H9 (cell line): ENCODE measurements around the gene PRPSAP2. TPM values are rescaled to one million over a fixed set of nuclear protein-coding genes. Genes with fewer than 3 reads are reported as not detected.
A peak's percentile ranks its signal among the peaks of the same experiment; 100 is the strongest.

ENCODE experiments used
- DNase-seq: peaks from one replicate; pipeline ENCODE4 v3.0.0-alpha.2; 2017
- H2AFZ ChIP-seq: one replicate; pipeline ENCODE4 v1.6.1; 2013; ENCODE audit warnings: mild to moderate bottlenecking, low read length, control low read depth, moderate library complexity
- H2AK5ac ChIP-seq: 2 replicates; pipeline ENCODE4 v1.6.1; 2013; ENCODE audit warnings: low read length, control low read depth, mixed read lengths; ENCODE audit not compliant: insufficient read length
- H2BK120ac ChIP-seq: one replicate; pipeline ENCODE4 v1.6.1; 2013; ENCODE audit warnings: low read depth, mild to moderate bottlenecking, low read length, control low read depth, inconsistent platforms; ENCODE audit not compliant: poor library complexity, severe bottlenecking
- H2BK12ac ChIP-seq: 2 replicates; pipeline ENCODE4 v1.6.1; 2013; ENCODE audit warnings: low read length, control low read depth, mixed read lengths, low read depth; ENCODE audit not compliant: insufficient read length
- H2BK15ac ChIP-seq: 2 replicates; pipeline ENCODE4 v1.6.1; 2013; ENCODE audit warnings: low read depth, low read length, control low read depth
- H2BK20ac ChIP-seq: one replicate; pipeline ENCODE4 v1.6.1; 2013; ENCODE audit warnings: low read depth, mild to moderate bottlenecking, low read length, control low read depth, inconsistent platforms; ENCODE audit not compliant: poor library complexity, severe bottlenecking
- H2BK5ac ChIP-seq: 2 replicates; pipeline ENCODE4 v1.6.1; 2013; ENCODE audit warnings: low read length, control low read depth, mixed read lengths; ENCODE audit not compliant: insufficient read length
- H3K14ac ChIP-seq: 2 replicates; pipeline ENCODE4 v1.6.1; 2013; ENCODE audit warnings: low read length, control low read depth; ENCODE audit not compliant: insufficient read depth
- H3K18ac ChIP-seq: 2 replicates; pipeline ENCODE4 v1.6.1; 2013; ENCODE audit warnings: low read depth, mild to moderate bottlenecking, mixed read lengths, low read length, control low read depth; ENCODE audit not compliant: insufficient read length
- H3K23ac ChIP-seq: 2 replicates; pipeline ENCODE4 v1.6.1; 2013; ENCODE audit warnings: low read length, control low read depth, mixed read lengths, low read depth; ENCODE audit not compliant: insufficient read length
- H3K23me2 ChIP-seq: 2 replicates; pipeline ENCODE4 v1.6.1; 2013; ENCODE audit warnings: low read depth, mild to moderate bottlenecking, mixed read lengths, low read length, control low read depth; ENCODE audit not compliant: insufficient read length, poor library complexity, severe bottlenecking
- H3K27ac ChIP-seq: 2 replicates; pipeline ENCODE4 v1.5.1; 2013; ENCODE audit warnings: low read length, control low read depth, mixed read lengths, low read depth; ENCODE audit not compliant: insufficient read length
- H3K27me3 ChIP-seq: 2 replicates; pipeline ENCODE4 v1.6.1; 2013; ENCODE audit warnings: low read length, control low read depth, inconsistent platforms; ENCODE audit not compliant: insufficient read depth
- H3K4ac ChIP-seq: 2 replicates; pipeline ENCODE4 v1.6.1; 2013; ENCODE audit warnings: low read depth, mild to moderate bottlenecking, control low read depth, inconsistent platforms, low read length, moderate library complexity
- H3K4me1 ChIP-seq: 2 replicates; pipeline ENCODE4 v1.6.1; 2013; ENCODE audit warnings: low read length, control low read depth, inconsistent platforms; ENCODE audit not compliant: insufficient read depth
- H3K4me2 ChIP-seq: 2 replicates; pipeline ENCODE4 v1.6.1; 2013; ENCODE audit warnings: low read length, control low read depth, mixed read lengths; ENCODE audit not compliant: insufficient read length, insufficient read depth
- H3K56ac ChIP-seq: 2 replicates; pipeline ENCODE4 v1.6.1; 2013; ENCODE audit warnings: low read depth, mild to moderate bottlenecking, mixed read lengths, low read length, control low read depth; ENCODE audit not compliant: insufficient read length
- H3K79me1 ChIP-seq: 2 replicates; pipeline ENCODE4 v1.6.1; 2013; ENCODE audit warnings: low read depth, mild to moderate bottlenecking, moderate library complexity, low read length, control low read depth, inconsistent platforms; ENCODE audit not compliant: insufficient read depth, poor library complexity, severe bottlenecking
- H3K79me2 ChIP-seq: 2 replicates; pipeline ENCODE4 v1.6.1; 2013; ENCODE audit warnings: low read length, control low read depth, inconsistent platforms; ENCODE audit not compliant: insufficient read depth
- H3K9ac ChIP-seq: 2 replicates; pipeline ENCODE4 v1.6.1; 2013; ENCODE audit warnings: low read length, control low read depth, mixed read lengths; ENCODE audit not compliant: insufficient read length; ENCODE audit errors: extremely low read depth
- H3K9me3 ChIP-seq: one replicate; pipeline ENCODE4 v1.6.1; 2013; ENCODE audit warnings: low read depth, low read length, inconsistent platforms; ENCODE audit not compliant: control insufficient read depth
- H3T11ph ChIP-seq: one replicate; pipeline ENCODE4 v1.6.1; 2013; ENCODE audit warnings: mild to moderate bottlenecking, low read length, control low read depth, inconsistent platforms
- H4K20me1 ChIP-seq: one replicate; pipeline ENCODE4 v1.6.1; 2013; ENCODE audit not compliant: control insufficient read depth, insufficient read length, insufficient read depth
- H4K5ac ChIP-seq: 2 replicates; pipeline ENCODE4 v1.6.1; 2013; ENCODE audit warnings: low read depth, mild to moderate bottlenecking, mixed read lengths, low read length, control low read depth; ENCODE audit not compliant: insufficient read length
- H4K8ac ChIP-seq: replicated peaks from 2 replicates; pipeline ENCODE4 v1.6.1; 2013; ENCODE audit warnings: low read length, control low read depth, mixed read lengths, low read depth; ENCODE audit not compliant: insufficient read length
- H4K91ac ChIP-seq: 2 replicates; pipeline ENCODE4 v1.6.1; 2013; ENCODE audit warnings: low read depth, mild to moderate bottlenecking, moderate library complexity, mixed read lengths, low read length, control low read depth; ENCODE audit not compliant: insufficient read length
- H3K27ac Mint-ChIP-seq, 3 experiments: 2 replicates in 2 of 3; 3 replicates in 1 of 3; pipeline ENCODE4 v1.8.0; 2020 to 2021; ENCODE audit warnings: mixed read lengths in 3 of 3, mild to moderate bottlenecking in 1 of 3, moderate library complexity in 1 of 3
- H3K27me3 Mint-ChIP-seq: 2 replicates; pipeline ENCODE4 v1.8.0; 2021; ENCODE audit warnings: low read depth, mild to moderate bottlenecking, moderate library complexity, mixed read lengths
- H3K36me3 Mint-ChIP-seq, 3 experiments: 2 replicates in 2 of 3; 3 replicates in 1 of 3; pipeline ENCODE4 v1.8.0; 2020 to 2021; ENCODE audit warnings: low read depth in 3 of 3, mixed read lengths in 3 of 3; ENCODE audit not compliant: insufficient read depth in 1 of 3
- H3K4me1 Mint-ChIP-seq, 2 experiments: 2 replicates each; pipeline ENCODE4 v1.8.0; 2020; ENCODE audit warnings: mixed read lengths in 2 of 2
- H3K4me3 Mint-ChIP-seq, 2 experiments: 2 replicates in 1 of 2; 3 replicates in 1 of 2; pipeline ENCODE4 v1.8.0; 2020 to 2021; ENCODE audit warnings: mild to moderate bottlenecking in 2 of 2, mixed read lengths in 2 of 2, moderate library complexity in 1 of 2
- H3K9me3 Mint-ChIP-seq, 2 experiments: 2 replicates in 1 of 2; 3 replicates in 1 of 2; pipeline ENCODE4 v1.8.0; 2020; ENCODE audit warnings: mild to moderate bottlenecking in 2 of 2, mixed read lengths in 2 of 2, moderate library complexity in 1 of 2
- CTCF ChIP-seq: fragments of 200-600 bp; sonication (generic); conservative IDR thresholded peaks from 3 replicates; pipeline ENCODE4 v1.8.0; 2021; ENCODE audit warnings: antibody characterized with exemption, mild to moderate bottlenecking
- WGBS: extraction: QIAGEN DNeasy Blood & Tissue Kit; methylation state at CpG from one replicate; pipeline ENCODE4 v1.1.7; 2013; ENCODE audit warnings: missing lambda C conversion rate, low lambda C conversion rate, mixed read lengths; ENCODE audit not compliant: insufficient read length; ENCODE audit errors: extremely low coverage; 5-methylcytosine and 5-hydroxymethylcytosine counted together
- total RNA-seq: library from RNA; stranded (reverse); gene quantifications from 2 replicates; pipeline ENCODE4 v1.2.1, GENCODE V29; 2021

The PRPSAP2 gene
- total RNA-seq, 1 experiment from 2014 or later = 58.0 TPM

GRCh38 chr17:18962494-18962815 is 104.5 kb downstream of the PRPSAP2 start:
- Histone ChIP-seq H4K20me1 (no peaks in the 10 kb centered on the region), H3K4me1 (no peaks in the 10 kb centered on the region), H4K5ac (no peak overlapping the region), H4K91ac (no peak overlapping the region), H2BK5ac (no peak overlapping the region), H2BK120ac (no peak overlapping the region), H3K14ac (peak overlapping the region; percentile 28; the same call in 1 of the 2 replicates), H3K23me2 (no peaks in the 10 kb centered on the region), H3T11ph (no peak overlapping the region), H2BK20ac (no peak overlapping the region), H2BK12ac (no peak overlapping the region), H3K23ac (no peak overlapping the region), H3K4me2 (no peak overlapping the region), H3K9me3 (no peaks in the 10 kb centered on the region), H3K79me1 (no peaks in the 10 kb centered on the region), H2AK5ac (no peak overlapping the region), H3K27ac (no peak overlapping the region), H3K56ac (no peak overlapping the region), H2AFZ (no peak overlapping the region), H4K8ac (no peak overlapping the region), H3K18ac (no peak overlapping the region), H3K79me2 (no peaks in the 10 kb centered on the region), H3K9ac (no peak overlapping the region), H2BK15ac (no peak overlapping the region), H3K4ac (no peak overlapping the region), H3K27me3 (no peaks in the 10 kb centered on the region)
- Mint-ChIP-seq H3K27me3 (no peaks in the 10 kb centered on the region), H3K4me1 (peaks cover 15 to 19% of the 10 kb centered on the region in 2 experiments), H3K27ac (peak overlapping the region in 1 of 3 experiments; percentile 56; a peak in 3 of 7 replicates), H3K4me3 (no peak overlapping the region; a peak in 1 of 5 replicates), H3K9me3 (no peaks in the 10 kb centered on the region), H3K36me3 (peaks cover 0 to 2% (median 0%) of the 10 kb centered on the region in 3 experiments; a peak in 1 of 7 replicates)
- no peak for DNase-seq
- no peak for TF ChIP-seq CTCF
- no CpG with 5 or more reads among the region's 6 CpGs for WGBS
